ENCODE measurements around the gene BLM.
A peak's percentile ranks its signal among the peaks of the same experiment; 100 is the strongest.

- TF ChIP-seq CTCF (IDR thresholded peaks at IDR 0.05 in 4 of 5, conservative IDR thresholded peaks at IDR 0.05 in 1 of 5) (no peak), POLR2A (IDR thresholded peaks at IDR 0.05) (peak; percentile 52 to 77)
These were observed 45.0 kb downstream of the BLM start for GRCh38 chr15:90762109-90762508.
